Measurements from ENCODE around the gene ATAD3A.
"Not testable (repeated sequence)": the region's sequence is repeated elsewhere in the genome, so short reads cannot be mapped to it uniquely, and the experiment has no call there.

The ATAD3A gene

GRCh38 chr1:1491601-1492000 lies 20.4 kb upstream of the ATAD3A start:
- 96% methylated on average over 10 of the region's 10 CpGs for WGBS
- H3K9me3 ChIP-seq (ENCODE audit: insufficient read depth, low read depth, low read length) = no peaks in the 10 kb centered on the region
- H3K4me1 ChIP-seq (ENCODE audit: insufficient read depth, low read length) = no peaks in the 10 kb centered on the region
- no peak overlapping the region for H3K9ac ChIP-seq (ENCODE audit: low read depth, low read length)
- no peak overlapping the region for H3K4me3 ChIP-seq (ENCODE audit: low read length)
- H3K27me3 ChIP-seq (ENCODE audit: insufficient read depth, low read length) = no peaks in the 10 kb centered on the region
- H3K36me3 ChIP-seq (ENCODE audit: insufficient read depth, low read length) = peaks cover 78% of the 10 kb centered on the region
- H3K27ac ChIP-seq (ENCODE audit: low read depth, low read length) = no peak overlapping the region

GRCh38 chr1:1494311-1494710 lies 17.7 kb upstream of the ATAD3A start:
- H3K9ac ChIP-seq (ENCODE audit: low read depth, low read length); H3K27ac ChIP-seq (ENCODE audit: low read depth, low read length); H3K9me3 ChIP-seq (ENCODE audit: insufficient read depth, low read depth, low read length); H3K4me1 ChIP-seq (ENCODE audit: insufficient read depth, low read length); H3K4me3 ChIP-seq (ENCODE audit: low read length); H3K27me3 ChIP-seq (ENCODE audit: insufficient read depth, low read length): not testable (repeated sequence)
- WGBS = 96% methylated on average over 22 of the region's 22 CpGs
- H3K36me3 ChIP-seq (ENCODE audit: insufficient read depth, low read length) = peaks cover 57% of the 10 kb centered on the region

GRCh38 chr1:1495461-1495975 lies 16.4 kb upstream of the ATAD3A start:
- H3K36me3 ChIP-seq (ENCODE audit: insufficient read depth, low read length) = peaks cover 46% of the 10 kb centered on the region
- not testable (repeated sequence) for H3K4me1 ChIP-seq (ENCODE audit: insufficient read depth, low read length)
- WGBS = 95% methylated on average over 16 of the region's 18 CpGs

DNA sequence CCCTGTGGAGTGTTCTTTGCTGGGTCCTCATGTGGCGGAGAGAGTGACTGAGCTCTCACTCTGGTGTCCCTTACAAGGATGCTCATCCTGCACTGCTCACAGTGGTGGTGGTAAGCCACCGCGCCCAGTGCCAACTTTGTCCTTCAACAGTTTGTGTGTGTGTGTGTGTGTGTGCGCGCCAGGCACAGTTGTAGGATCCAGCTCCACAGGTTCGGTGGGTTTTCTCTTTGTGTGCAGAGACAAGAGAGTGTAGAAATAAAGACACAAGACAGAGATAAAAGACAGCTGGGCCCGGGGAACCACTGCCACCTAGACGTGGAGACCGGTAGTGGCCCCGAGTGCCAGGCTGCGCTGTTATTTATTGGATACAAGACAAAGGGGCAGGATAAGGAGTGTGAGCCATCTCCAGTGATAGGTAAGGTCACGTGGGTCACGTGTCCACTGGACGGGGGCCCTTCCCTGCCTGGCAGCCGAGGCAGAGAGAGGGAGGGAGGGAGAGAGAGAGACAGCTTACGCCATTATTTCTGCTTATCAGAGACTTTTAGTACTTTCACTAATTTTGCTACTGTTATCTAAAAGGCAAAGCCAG lies 7.1 kb upstream of the ATAD3A start:
- H3K9me3 ChIP-seq (ENCODE audit: insufficient read depth, low read depth, low read length); H3K27me3 ChIP-seq (ENCODE audit: insufficient read depth, low read length); H3K4me1 ChIP-seq (ENCODE audit: insufficient read depth, low read length); H3K36me3 ChIP-seq (ENCODE audit: insufficient read depth, low read length); H3K27ac ChIP-seq (ENCODE audit: low read depth, low read length); H3K9ac ChIP-seq (ENCODE audit: low read depth, low read length): not testable (repeated sequence)
- 40% methylated on average over 14 of the region's 16 CpGs for WGBS
- 0 out of 2 replicates have a peak overlapping the region, but pooled peaks have one; percentile 33 for H3K4me3 ChIP-seq (ENCODE audit: low read length)

More at GRCh38 chr1:1495461-1495975, 16.4 kb upstream of the ATAD3A start:
- H3K4me3 ChIP-seq (ENCODE audit: low read length); H3K27ac ChIP-seq (ENCODE audit: low read depth, low read length); H3K27me3 ChIP-seq (ENCODE audit: insufficient read depth, low read length); H3K9ac ChIP-seq (ENCODE audit: low read depth, low read length); H3K9me3 ChIP-seq (ENCODE audit: insufficient read depth, low read depth, low read length): not testable (repeated sequence)

DNA sequence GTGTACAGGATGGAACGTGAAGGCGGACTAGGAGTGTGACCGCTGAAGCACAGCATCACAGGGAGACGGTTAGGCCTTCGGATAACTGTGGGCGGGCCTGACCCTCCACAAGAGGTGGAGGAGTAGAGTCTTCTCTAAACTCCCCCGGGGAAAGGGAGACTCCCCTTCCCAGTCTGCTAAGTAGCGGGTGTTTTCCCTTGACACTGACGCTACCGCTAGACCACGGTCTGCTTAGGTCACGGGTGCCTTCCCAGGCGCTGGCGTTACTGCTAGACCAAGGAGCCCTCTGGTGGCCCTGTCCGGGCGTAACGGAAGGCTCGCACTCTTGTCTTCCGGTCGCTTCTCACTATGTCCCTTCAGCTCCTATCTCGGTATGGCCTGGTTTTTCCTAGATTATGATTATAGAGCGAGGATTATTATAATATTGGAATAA lies 6.6 kb upstream of the ATAD3A start:
- H3K4me1 ChIP-seq (ENCODE audit: insufficient read depth, low read length); H3K27me3 ChIP-seq (ENCODE audit: insufficient read depth, low read length); H3K9ac ChIP-seq (ENCODE audit: low read depth, low read length); H3K36me3 ChIP-seq (ENCODE audit: insufficient read depth, low read length); H3K9me3 ChIP-seq (ENCODE audit: insufficient read depth, low read depth, low read length); H3K27ac ChIP-seq (ENCODE audit: low read depth, low read length): not testable (repeated sequence)
- peak overlapping the region; percentile 33; the same call in 1 of the 2 replicates for H3K4me3 ChIP-seq (ENCODE audit: low read length)
- WGBS = 11% methylated on average over 6 of the region's 22 CpGs

- not testable (repeated sequence) for H3K4me1 ChIP-seq (ENCODE audit: insufficient read depth, low read length); H3K4me3 ChIP-seq (ENCODE audit: low read length); H3K9me3 ChIP-seq (ENCODE audit: insufficient read depth, low read depth, low read length); H3K27me3 ChIP-seq (ENCODE audit: insufficient read depth, low read length); H3K27ac ChIP-seq (ENCODE audit: low read depth, low read length); H3K36me3 ChIP-seq (ENCODE audit: insufficient read depth, low read length); H3K9ac ChIP-seq (ENCODE audit: low read depth, low read length)
- 98% methylated on average over 5 of the region's 5 CpGs for WGBS
Observed at GRCh38 chr1:1505801-1506200, 6.2 kb upstream of the ATAD3A start.

GRCh38 chr1:1507305-1507704 lies 4.7 kb upstream of the ATAD3A start:
- Histone ChIP-seq H3K4me1 (ENCODE audit: insufficient read depth, low read length) (no peaks in the 10 kb centered on the region), H3K9me3 (ENCODE audit: insufficient read depth, low read depth, low read length) (no peaks in the 10 kb centered on the region), H3K4me3 (ENCODE audit: low read length) (no peak overlapping the region), H3K27ac (ENCODE audit: low read depth, low read length) (no peak overlapping the region), H3K27me3 (ENCODE audit: insufficient read depth, low read length) (no peaks in the 10 kb centered on the region), H3K36me3 (ENCODE audit: insufficient read depth, low read length) (no peaks in the 10 kb centered on the region), H3K9ac (ENCODE audit: low read depth, low read length) (no peak overlapping the region)
- 94% methylated on average over 4 of the region's 4 CpGs for WGBS

GRCh38 chr1:1508775-1509464 lies 3.0 kb upstream of the ATAD3A start:
- WGBS = 91% methylated on average over 23 of the region's 34 CpGs

GRCh38 chr1:1509465-1509850 lies 2.5 kb upstream of the ATAD3A start:
- 92% methylated on average over 17 of the region's 21 CpGs for WGBS
- H3K4me1 ChIP-seq (ENCODE audit: insufficient read depth, low read length); H3K27ac ChIP-seq (ENCODE audit: low read depth, low read length); H3K9ac ChIP-seq (ENCODE audit: low read depth, low read length); H3K36me3 ChIP-seq (ENCODE audit: insufficient read depth, low read length); H3K27me3 ChIP-seq (ENCODE audit: insufficient read depth, low read length); H3K4me3 ChIP-seq (ENCODE audit: low read length); H3K9me3 ChIP-seq (ENCODE audit: insufficient read depth, low read depth, low read length): not testable (repeated sequence)

More at GRCh38 chr1:1508775-1509464, 3.0 kb upstream of the ATAD3A start:
- H3K27me3 ChIP-seq (ENCODE audit: insufficient read depth, low read length); H3K36me3 ChIP-seq (ENCODE audit: insufficient read depth, low read length); H3K4me1 ChIP-seq (ENCODE audit: insufficient read depth, low read length); H3K27ac ChIP-seq (ENCODE audit: low read depth, low read length); H3K9me3 ChIP-seq (ENCODE audit: insufficient read depth, low read depth, low read length); H3K9ac ChIP-seq (ENCODE audit: low read depth, low read length); H3K4me3 ChIP-seq (ENCODE audit: low read length): not testable (repeated sequence)

DNA sequence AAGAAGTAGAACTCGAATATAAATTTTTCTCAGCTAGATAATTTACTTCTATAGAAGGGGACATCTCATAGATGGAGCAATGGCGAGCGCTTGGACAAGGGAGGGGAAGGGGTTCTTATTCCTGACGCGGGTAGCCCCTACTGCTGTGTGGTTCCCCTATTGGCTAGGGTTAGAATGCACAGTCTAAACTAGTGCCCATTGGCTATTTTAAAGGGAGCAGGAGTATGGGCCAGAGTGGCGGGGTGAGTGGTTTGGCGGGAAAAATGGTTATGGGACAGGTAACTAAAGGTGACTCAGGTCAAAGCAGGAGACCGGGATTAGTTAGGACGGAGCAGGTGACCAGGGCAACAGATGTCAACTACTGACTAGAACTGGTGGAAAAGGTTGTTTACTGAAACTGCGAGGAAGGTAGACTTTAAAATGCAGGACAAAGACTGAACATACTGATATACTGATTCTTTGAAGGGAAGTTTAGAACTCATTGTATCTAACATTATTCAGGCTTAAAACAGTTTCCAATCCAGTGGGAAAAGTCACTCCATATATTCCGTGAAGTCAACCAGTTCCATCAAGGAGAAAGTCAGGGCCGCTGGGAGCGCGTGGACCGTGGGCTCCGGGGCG lies 940 bp upstream of the ATAD3A start:
- no peaks in the 10 kb centered on the region for H3K4me1 ChIP-seq (ENCODE audit: insufficient read depth, low read length)
- peak overlapping the region; percentile 86 for H3K4me3 ChIP-seq (ENCODE audit: low read length)
- peak overlapping the region; percentile 93 for H3K9ac ChIP-seq (ENCODE audit: low read depth, low read length)
- H3K27ac ChIP-seq (ENCODE audit: low read depth, low read length) = peak overlapping the region; percentile 86
- H3K27me3 ChIP-seq (ENCODE audit: insufficient read depth, low read length) = no peaks in the 10 kb centered on the region
- peaks cover 4% of the 10 kb centered on the region for H3K36me3 ChIP-seq (ENCODE audit: insufficient read depth, low read length)
- H3K9me3 ChIP-seq (ENCODE audit: insufficient read depth, low read depth, low read length) = no peaks in the 10 kb centered on the region
- WGBS = 17% methylated on average over 16 of the region's 17 CpGs

DNA sequence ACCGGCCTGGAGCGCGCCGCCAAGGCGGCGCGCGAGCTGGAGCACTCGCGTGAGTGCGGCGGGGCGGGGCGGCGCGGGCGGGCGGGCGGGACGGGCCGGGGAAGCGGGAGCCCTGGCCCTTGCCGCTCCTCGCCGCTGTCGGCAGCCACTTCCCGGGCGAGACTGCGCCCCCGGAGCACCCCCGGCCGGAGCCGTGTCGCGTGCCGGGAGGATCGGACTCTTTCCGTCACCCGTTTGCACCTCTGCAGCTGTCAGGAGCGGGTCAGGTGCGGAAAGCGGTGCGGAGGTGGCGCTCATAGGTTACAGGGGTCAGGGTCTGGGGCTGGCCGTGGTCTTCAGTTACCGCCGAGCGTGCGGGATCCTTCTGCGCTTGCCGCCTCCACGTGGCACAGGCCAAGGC lies 463 bp downstream of the ATAD3A start:
- not testable (repeated sequence) for H3K27me3 ChIP-seq (ENCODE audit: insufficient read depth, low read length); H3K4me1 ChIP-seq (ENCODE audit: insufficient read depth, low read length); H3K27ac ChIP-seq (ENCODE audit: low read depth, low read length); H3K9me3 ChIP-seq (ENCODE audit: insufficient read depth, low read depth, low read length); H3K36me3 ChIP-seq (ENCODE audit: insufficient read depth, low read length)
- under 1% methylated on average over 42 of the region's 52 CpGs for WGBS
- H3K9ac ChIP-seq (ENCODE audit: low read depth, low read length) = peak overlapping the region; percentile 57; the same call in 1 of the 2 replicates
- peak overlapping the region; percentile 86 for H3K4me3 ChIP-seq (ENCODE audit: low read length)

Data from HUES64 (cell line).